Measurements from ENCODE around the gene MORN5.

- TF ChIP-seq, protein P1, sequence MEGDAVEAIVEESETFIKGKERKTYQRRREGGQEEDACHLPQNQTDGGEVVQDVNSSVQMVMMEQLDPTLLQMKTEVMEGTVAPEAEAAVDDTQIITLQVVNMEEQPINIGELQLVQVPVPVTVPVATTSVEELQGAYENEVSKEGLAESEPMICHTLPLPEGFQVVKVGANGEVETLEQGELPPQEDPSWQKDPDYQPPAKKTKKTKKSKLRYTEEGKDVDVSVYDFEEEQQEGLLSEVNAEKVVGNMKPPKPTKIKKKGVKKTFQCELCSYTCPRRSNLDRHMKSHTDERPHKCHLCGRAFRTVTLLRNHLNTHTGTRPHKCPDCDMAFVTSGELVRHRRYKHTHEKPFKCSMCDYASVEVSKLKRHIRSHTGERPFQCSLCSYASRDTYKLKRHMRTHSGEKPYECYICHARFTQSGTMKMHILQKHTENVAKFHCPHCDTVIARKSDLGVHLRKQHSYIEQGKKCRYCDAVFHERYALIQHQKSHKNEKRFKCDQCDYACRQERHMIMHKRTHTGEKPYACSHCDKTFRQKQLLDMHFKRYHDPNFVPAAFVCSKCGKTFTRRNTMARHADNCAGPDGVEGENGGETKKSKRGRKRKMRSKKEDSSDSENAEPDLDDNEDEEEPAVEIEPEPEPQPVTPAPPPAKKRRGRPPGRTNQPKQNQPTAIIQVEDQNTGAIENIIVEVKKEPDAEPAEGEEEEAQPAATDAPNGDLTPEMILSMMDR (conservative IDR thresholded peaks at IDR 0.05; ENCODE audit: low read depth in 2 of 2): no peak
- TF ChIP-seq CREB1 (CRISPR knock-in tag; IDR thresholded peaks at IDR 0.05; ENCODE audit: low read depth): no peak
Measured at GRCh38 chr9:122192914-122193525, 33.3 kb downstream of the MORN5 start.
